Stimulated activated naive CD8-positive, alpha-beta T cell treated with anti-CD3 and anti-CD28 coated beads, Interleukin-15, Interleukin-2, amounts not matched to agents 100 U/mL and 50 U/mL, for 24 hours (primary cell): ENCODE data around the gene MAN1C1.
A peak's percentile ranks its signal among the peaks of the same experiment; 100 is the strongest.
"Not testable (repeated sequence)": the region's sequence is repeated elsewhere in the genome, so short reads cannot be mapped to it uniquely, and the experiment has no call there.

Experiments
- ATAC-seq: fragments of 150-1000 bp; cut with Tn5 transposase; one replicate; pipeline ENCODE4 v1.10.0; 2021
- DNase-seq: peaks from one replicate; pipeline ENCODE4 v3.0.0; 2021

Gene MAN1C1

DNA sequence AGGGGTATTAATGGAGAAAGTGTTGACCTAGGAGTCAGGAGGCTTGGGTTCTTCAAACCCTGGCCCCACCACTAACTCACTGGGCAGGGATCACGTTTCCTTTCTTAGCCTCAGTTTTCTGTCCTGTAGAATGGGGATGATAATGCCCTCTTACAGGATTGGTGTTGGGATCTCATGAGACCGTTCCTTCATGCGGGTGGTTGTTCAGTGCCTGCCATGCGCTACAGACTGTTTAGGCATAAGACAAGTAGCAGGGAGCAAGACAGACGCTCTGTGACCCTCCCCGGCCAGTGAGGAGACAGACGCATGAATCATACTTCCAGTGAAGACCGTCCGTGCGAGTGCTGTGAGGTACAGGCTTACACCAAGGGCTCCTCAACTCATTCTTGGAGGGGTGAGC, 81.7 kb downstream of the MAN1C1 start:
- ATAC-seq (peak; percentile 65), DNase-seq (no peak)

DNA sequence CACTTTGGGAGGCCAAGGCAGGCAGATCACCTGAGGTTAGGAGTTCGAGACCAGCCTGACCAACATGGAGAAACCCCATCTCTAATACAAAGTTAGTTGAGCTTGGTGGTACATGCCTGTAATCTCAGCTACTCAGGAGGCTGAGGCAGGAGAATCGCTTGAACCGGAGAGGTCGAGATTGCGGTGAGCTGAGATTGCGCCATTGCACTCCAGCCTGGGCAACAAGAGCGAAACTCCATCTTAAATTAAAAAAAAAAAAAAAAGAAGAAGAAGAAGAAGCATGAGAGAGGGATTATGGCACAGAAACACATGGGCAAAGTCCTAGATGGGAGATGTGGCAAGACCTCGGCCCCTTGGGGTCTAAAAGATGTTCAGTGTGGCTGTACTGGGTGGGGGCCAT, 82.5 kb downstream of the MAN1C1 start:
- ATAC-seq, DNase-seq: not testable (repeated sequence)

DNA sequence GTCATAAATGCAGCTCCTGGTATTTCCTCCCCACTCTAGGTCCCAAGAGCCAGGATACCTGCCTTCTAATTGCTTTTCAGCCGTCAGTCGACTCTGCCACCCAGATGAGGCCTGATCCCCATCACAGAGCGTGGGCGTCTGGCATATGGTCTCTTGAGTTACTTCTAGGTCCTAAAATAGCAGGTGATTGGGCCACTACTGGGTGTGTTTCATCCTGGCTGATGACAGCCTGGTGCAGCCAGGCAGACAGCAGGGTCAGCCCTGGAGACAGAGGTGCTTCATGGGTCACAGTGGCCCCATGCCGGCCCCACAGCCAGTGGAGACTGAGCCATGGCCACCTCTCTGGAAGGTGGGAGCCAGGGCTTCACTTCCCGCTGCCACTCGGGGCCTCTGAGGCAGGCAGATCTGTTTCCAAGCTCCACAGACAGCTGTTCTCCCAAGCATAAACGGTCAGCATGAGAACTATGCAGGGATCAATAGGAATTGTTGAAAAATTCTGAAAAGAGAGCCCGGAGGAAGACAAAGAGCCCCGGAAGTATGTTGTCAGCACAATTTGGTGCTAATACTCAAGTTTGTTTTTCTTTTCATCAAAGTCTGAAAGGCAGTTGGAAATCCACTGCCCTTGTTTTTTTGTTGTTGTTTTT, 83.0 kb downstream of the MAN1C1 start:
- no peak for ATAC-seq
- DNase-seq = no peak

DNA sequence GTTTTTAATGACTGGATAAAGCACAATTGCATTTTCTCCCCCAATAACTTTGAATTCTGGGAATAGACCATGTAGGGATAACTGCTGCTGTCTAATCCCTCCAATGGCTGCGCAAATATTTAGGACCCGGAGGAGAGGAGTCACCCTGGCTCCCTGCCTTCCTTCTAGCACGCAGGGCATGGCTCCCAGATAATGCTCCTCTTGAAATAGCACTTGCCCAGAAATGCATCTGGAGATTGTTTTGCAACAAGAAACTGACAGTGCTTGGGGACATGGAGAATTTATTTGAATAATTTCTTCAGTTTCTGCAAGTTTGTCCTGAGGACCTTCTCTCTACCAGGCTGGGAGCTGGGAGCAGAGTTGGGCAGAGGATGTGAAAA, 83.5 kb downstream of the MAN1C1 start:
- ATAC-seq (no peak), DNase-seq (no peak)

DNA sequence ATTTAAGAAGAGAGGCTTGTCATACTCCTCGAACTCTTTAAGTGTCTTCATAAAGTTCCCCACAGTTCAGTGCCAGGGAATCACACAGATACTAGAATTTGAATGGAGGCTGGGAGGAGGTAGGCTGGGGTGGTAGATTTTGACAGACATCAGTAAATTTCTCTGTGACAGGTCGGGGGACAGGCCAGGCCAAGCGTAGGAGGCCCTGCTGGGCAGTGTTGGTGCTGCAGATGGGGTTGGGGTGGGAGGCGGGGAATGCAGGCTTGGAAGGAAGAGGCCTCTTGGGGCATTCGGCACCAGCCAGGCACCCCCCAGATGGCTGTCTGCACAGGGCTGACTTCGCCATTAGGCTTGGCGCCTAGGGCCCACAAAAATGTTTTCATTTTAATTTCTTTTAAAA, 84.0 kb downstream of the MAN1C1 start:
- ATAC-seq (no peak), DNase-seq (no peak)

DNA sequence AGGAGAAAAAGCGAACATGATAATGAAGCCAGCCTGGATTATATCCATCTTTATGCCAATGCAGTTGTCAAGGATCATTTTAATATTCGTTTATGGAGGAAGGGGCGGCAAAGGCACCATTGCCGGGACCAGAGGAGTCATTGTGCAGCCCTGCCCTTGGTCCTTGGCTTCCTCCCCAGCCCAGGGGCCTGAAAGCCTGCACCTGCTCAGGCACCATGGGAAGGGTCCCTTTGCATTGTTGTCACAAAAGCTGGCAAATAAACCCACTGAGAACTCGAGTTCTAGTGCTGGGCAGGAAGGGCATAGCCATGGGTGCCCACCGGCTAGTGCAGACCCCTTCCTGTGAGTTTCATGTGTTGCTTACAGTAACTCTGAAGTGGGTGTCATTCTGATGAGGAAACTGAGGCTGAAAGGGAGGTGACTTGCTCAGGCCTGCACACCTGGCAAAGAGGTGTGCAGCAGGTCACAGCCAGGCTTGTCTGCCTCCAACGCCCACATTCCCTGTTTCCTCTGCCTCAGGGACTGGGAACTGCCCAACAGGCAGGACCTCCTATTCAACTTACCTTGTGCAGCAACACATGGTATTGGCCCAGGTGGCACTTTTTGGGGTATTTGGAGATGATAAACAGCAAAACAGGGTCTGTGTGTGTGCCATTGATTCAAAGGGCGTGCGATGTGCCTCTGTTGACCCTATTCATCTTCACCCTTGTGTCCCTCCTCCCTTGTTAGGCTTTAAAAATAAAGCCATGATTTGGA, 84.6 kb downstream of the MAN1C1 start:
- DNase-seq (no peak), ATAC-seq (no peak)

DNA sequence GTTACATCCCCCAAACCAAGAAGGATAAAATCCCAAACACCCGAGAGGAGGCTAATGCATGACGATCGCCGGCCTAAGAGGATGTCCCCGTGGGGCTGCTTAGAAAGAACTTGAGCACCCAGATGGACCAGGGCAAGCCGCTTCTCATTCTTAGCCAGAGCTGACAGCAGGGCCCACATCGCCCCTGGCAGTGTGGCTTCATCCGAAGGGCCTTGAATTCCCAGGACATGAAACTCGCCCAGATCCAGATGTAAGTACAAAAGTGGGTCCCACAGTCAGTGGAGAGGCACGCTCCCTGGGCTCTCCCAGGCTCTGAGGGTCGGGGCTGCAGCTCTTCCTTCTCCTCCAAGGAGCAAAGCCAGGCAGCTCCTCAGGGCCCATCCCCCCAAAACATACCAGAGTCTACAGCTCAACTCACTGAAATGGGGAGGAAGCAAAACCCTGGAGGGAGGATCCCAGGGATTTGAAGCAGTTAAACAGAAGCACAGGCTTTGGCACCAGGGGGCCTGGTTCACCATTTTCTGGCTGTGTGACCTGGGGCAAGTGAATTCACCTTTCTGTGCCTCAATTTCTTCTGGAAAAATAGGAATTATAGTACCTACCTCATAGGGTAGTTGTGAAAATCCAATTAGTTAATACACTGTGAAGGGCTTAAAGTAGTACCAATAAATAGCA, 85.6 kb downstream of the MAN1C1 start:
- ATAC-seq (no peak), DNase-seq (no peak)

DNA sequence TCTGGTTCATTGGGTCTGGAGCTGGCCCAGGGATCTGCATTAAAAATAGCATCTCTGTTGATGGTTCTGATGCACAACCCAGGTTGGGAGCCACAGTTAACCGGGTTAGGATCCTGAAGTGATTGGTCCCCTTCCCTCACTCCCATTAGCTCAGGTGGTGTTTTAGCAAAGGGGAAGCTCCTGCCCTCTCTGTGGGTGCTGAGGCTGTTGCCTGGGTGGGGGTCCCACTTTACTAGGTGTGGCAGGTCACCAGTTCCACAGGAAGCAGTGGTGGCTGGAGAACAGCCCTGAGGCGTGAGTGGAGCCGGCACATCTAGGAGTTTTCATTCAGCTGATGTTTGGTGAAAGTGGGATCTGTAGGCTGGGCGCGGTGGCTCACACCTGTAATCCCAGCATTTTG, 86.5 kb downstream of the MAN1C1 start:
- DNase-seq (no peak), ATAC-seq (no peak)

DNA sequence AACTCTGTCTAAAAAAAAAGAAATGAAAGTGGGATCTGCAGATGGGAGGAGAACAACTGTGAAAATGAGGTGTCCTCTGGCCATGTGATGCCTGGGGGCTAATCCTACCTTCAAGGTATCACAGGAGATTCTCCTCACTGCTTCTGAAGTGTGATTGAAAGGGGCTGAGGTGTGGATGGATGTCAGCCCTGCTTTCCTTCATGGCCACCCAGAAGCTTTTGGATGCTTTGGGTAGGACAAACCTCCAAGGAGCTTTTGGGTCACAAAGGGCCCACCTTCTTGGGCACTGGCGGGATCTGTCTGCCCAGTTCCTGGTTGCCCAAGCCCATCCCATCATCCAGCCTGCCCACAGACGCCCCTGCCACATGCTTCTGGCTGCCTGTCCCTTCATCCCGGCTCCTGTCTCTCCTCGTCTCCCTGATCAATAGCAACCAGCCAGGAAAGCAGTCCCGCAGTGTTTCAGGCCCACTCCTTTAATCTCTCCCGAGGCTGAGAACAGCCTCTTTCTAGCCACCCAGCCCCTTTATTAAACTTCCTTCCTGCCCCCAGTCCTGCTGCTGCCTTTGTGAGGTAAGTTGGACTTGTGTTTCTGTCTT, 87.2 kb downstream of the MAN1C1 start:
- DNase-seq (no peak), ATAC-seq (no peak)

DNA sequence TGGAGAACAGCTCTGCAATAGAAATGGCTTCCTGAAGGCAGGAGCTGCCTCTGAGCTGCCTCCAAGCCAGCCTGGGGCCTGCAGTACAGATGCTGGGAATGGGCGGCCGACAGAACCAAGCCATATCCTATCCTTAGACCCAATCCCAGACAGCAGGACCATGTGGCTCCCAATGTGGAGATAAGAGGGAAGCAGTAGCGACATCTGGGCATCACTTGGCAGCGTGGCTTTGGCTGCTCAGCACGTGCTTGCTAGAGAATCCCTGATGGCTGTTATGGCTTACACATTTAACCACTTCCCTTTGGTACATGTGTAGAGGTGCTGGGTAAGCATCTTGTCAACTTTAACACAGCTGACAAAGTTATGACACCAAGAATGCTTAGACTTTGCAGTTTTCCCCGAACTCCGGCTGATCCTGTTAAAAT, 87.7 kb downstream of the MAN1C1 start:
- ATAC-seq = no peak

DNA sequence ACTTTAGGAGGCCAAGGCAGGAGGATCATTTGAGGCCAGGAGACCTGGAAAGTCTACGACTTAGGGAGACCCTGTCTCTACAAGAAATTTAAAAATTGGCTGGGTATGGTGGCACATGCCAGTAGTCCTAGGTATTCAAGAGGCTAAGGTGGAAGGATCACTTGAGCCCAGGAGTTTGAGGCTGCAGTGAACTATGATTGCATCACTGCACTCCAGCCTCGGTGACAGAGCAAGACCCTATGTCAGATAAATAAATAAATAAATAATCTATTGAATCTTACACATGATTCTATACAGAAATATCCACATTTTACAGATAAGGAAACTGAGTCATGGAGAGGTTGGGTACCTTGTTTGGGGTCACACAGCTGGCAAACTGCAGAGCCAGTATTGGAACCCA, 89.1 kb downstream of the MAN1C1 start:
- ATAC-seq = no peak
- no peak for DNase-seq

More for the DNA sequence above, 87.7 kb downstream of the MAN1C1 start:
- DNase-seq = peak; percentile 26

DNA sequence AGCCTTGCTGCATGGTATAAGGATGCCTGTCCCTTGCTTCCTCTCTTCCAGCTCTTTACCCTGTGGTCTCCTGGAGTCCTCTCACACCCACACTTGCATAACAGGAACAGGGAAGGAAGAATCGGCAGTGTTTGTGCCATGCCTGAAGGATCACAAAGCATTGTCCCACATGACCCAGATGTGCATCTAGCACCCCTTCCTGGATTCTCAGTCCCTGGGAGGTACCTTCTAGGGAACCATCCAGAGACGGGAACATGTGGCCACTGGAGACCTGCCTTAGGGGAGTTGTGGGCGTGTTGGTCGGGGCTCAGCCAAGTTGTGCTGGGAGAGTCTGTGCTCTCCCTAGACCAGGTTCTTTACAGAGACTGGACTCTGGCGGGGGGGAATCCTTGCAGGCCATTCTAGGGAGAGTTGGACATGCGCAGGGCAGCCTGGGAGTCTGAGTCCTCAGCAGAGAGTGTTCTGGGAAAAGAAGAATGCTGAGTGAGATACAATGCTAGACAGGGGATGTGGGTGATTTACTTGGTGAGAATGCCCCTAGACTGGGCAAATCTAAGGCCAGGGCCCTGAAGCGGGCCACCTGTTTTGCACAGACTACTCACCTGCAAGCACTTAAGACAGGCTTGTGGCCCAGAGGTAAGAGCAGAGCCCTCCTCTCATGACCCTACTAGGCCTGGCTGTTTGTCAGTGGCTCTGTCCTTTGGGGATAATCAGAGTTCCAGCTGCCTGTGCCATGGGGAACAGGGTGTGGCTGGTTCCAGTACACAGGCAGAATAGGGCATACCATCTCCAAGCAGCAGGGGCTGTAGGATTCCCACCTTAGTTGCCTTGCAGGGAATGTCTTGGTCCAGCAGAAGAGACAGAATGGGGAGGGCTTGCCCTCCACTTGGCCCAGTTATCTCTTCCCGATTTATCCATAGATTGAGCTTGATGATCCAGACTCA, 89.8 kb downstream of the MAN1C1 start:
- no peak for ATAC-seq
- no peak for DNase-seq

DNA sequence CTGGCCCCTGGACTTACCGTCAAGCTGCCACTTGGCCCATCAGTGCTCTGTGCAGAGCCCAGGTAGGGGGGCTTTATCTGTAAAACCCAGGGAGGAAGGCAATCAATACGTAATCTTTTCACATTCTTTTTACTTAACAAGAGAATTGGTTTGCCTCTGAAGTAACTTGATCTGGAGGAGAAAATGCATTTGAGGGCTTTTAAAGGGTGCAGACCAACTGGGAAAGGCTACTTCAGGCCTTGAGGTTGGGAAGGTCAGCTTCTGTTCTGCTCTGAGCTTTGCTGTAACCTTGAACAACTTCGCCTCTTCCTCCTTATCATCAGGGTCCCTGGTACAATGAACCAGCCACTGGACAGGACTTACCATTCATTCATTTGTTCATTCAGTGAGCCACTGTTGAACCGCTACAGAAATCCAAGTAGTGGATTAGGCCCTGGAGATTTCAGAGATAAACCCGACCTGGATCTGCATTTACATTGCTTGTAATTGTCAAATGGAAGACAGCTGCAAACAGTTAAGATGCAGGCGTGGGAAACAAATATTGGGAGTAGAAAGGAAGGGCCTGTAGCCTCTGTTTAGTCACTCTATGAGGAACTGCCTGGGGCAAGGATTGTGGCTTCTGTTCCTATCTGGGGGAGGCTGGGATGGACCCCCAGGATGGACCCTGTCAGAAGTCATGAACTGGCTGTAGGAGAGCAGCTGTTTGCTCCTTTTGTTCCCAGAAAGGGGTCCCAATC, 90.9 kb downstream of the MAN1C1 start:
- DNase-seq (no peak), ATAC-seq (no peak)

DNA sequence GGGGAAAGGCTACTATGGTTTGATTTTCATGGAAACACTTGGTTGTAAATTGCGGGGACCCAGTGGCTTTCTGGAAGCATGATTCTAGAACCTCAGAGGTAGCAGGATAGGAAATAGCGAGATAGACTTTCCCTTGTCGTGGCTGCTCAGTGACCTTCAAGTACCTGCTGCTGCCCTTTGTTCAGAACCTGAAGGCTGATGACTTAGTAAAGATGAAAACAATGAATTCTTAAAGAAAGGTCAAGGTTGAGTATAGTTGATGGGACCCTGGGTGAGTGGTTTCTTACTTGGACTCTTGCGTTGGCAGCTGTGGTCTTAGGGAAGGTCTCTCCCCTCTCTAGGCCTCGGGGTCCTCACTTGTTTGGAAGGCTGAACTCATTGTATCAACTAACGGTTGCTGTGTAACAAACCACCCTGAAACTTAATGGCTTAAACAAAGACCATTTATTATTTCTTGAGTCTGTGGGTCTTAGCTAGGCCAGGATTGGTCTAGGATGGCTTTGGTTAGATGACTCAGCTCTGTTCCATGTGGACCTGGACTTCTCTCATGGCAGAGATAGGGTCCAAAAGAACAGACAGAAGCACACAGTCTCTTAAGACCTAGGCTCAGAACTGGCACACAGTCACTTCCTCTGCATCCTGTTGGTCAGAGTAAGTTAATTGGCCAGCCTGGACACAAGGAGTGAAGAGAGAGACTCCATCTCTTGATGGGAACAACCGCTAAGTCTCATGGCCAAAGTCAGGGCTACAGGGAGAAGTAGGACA, 94.2 kb downstream of the MAN1C1 start:
- ATAC-seq (peak; percentile 83), DNase-seq (peak; percentile 35)

DNA sequence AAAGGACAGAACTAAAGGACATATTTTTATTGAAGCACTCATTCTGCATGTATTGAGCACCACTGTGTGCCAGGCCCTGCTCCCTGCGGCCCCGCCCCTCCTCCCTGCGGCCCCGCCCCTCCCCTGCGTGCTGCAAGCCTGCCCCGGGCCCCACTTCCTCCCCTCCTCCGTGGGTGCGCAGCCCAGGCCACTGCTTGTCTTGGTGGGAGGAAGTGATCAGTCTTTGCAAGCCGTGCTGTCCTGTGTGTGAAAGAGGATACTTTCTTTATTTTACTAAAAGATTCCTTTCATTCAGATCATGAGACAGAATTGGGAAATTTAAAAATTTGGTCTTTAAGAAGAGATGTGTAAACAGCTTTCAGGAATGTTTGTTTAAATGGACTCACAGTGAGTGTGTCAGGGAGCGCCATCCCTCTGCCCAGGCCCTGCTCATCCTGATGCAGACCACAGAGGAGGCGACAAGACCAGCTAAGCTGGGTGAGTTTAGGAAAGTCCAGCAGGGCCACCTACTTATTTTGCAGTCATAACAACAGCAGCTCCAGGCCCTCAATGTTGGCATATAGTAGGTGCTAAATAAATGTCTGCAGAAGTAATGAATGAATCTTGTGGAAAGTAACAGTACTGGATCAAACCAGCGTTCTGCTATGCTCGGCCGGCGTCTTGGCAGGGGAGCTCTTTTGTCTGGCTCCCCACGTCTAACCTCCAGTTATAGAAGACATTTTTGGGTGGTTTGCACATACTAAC, 95.1 kb downstream of the MAN1C1 start:
- peak; percentile 61 for DNase-seq
- peak; percentile 44 for ATAC-seq

DNA sequence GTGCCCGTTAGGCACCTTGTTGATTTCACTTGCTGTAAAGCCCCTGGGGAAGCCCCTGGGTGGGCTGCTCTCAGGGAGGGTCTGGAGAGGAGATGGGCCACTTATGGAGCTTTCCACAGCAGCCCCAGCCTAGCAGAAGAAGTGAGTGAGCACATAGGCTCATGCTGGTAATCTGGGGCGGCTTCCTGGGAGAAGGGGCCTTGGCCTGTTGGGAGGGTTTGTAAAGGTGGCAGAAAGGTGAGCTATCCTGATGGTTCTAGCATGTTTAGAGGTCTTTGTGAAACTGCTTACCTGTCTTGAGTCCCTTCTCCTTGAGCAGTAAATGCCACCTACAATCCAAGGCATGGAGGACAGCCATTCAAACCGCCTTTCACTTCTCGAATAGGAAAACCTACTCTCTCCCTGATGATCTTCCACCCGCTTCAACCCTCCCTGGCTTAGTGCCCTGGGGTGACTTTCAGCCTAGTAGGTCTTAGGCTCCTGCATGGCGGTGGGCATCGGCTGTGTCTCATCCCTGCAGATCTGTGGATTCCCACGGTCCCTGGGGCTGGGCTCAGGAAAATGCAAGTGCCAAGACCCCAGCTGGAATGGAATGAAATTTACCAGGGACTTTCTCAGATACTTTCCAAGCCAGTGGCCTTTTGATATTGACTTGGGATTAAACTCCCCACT, 95.8 kb downstream of the MAN1C1 start:
- ATAC-seq = no peak

DNA sequence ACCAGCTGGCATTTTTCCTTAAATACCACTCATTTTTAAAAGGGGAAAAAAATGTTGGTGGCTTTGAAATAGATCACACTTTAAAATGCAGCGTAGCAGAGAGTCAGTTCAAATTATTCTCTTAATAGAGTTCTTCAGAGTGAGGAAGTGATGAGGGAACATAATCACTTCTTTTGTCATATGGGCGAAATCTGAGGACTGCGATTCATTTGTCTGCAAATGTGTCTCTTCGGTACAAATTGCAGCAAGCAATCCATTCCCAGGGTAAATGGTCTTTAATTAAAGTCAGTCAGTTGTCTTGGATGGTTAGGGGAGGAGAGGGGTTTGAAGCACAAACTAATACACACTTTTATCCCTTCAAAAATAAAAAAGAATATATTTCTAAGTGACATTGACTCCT, 97.4 kb downstream of the MAN1C1 start:
- ATAC-seq (no peak), DNase-seq (no peak)

More for the DNA sequence above, 95.8 kb downstream of the MAN1C1 start:
- no peak for DNase-seq

DNA sequence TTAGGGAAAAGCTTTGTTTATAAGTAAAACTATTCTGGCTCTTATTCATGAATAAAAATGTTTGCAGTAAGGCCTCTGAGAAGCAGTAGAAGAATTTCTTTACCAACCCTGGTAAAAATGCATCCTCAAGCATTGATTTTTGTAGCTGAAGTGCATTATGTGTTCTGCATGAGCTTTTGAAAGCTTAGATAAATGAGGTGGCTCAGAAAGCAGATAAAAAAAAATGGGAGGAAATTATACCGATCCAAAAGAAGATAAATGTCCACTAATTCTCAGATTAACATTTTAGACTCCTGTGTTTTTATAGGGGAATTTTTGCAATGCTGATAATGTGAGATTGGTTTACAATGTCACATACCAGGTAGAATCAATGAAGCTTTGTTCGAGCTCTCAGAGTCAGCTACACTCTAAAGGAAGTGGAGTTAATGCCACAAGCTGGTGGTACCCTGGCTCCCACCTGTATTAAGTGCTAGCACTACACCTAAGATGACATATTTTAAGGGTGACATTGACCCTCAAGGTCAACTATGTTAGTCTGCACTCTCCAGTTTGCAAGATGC, 97.9 kb downstream of the MAN1C1 start:
- ATAC-seq = no peak
- DNase-seq = no peak

DNA sequence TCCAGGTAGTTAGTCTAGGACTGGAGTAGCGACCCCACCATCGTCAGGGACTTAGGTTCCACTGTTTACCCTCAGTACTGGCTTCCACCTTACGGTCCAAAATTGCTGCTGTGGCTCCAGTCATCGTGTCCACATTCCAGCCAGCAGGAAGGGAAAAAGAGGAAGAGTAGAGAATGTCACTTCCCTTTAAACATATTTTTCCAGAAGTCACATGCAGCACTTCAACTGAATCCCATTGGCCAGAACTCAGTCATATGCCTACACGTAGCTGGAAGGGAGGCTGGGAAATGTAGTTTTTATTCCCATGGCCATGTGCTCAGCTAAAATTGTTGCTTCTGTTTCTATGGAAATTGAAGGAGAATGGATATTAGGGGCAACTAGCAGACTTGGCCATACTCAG, 99.3 kb downstream of the MAN1C1 start:
- ATAC-seq = no peak

More for the DNA sequence above, 99.3 kb downstream of the MAN1C1 start:
- DNase-seq = no peak
